ENCODE measurements around the gene RET. TPM values are rescaled to one million over a fixed set of nuclear protein-coding genes. Genes with fewer than 3 reads are reported as not detected.
"Not testable (repeated sequence)": the region's sequence is repeated elsewhere in the genome, so short reads cannot be mapped to it uniquely, and the experiment has no call there.

RET gene
- total RNA-seq, 1 experiment from 2014 or later, result not detected

DNA sequence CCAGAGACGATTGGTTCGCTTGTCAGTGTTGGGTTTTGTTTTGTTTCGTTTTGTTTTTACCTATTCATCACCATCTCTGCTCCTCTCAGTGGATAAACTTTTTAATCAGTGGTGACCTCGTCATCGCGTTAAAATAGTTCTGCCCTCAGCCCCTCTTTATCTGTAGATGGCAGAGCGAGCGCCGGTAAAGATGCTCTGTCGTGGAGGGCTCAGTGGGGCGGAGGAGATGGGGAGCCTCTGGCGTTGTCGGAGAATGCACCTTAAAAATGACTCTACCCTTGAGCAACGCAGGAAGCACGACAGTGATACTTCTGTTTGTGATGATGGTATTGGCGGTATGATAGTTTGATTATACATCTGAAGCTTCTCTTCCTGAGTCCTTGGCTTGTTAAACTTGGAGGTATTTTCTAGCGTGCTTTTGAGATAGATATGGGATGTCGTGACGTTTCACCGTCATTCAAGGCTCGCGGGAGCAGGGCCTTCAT lies 61.9 kb downstream of the RET start:
- peak; percentile 40 for DNase-seq (ENCODE audit: unreplicated experiment)
- TF ChIP-seq, protein P1, sequence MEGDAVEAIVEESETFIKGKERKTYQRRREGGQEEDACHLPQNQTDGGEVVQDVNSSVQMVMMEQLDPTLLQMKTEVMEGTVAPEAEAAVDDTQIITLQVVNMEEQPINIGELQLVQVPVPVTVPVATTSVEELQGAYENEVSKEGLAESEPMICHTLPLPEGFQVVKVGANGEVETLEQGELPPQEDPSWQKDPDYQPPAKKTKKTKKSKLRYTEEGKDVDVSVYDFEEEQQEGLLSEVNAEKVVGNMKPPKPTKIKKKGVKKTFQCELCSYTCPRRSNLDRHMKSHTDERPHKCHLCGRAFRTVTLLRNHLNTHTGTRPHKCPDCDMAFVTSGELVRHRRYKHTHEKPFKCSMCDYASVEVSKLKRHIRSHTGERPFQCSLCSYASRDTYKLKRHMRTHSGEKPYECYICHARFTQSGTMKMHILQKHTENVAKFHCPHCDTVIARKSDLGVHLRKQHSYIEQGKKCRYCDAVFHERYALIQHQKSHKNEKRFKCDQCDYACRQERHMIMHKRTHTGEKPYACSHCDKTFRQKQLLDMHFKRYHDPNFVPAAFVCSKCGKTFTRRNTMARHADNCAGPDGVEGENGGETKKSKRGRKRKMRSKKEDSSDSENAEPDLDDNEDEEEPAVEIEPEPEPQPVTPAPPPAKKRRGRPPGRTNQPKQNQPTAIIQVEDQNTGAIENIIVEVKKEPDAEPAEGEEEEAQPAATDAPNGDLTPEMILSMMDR (IDR thresholded peaks at IDR 0.05; ENCODE audit: unreplicated experiment), result no peak
- Mint-ChIP-seq H3K4me3 (ENCODE audit: unreplicated experiment) (peak overlapping the region; percentile 91), H3K4me1 (ENCODE audit: insufficient read depth, unreplicated experiment) (peaks cover 26% of the 10 kb centered on the region), H3K27ac (ENCODE audit: low read depth, unreplicated experiment) (peak overlapping the region; percentile 81), H3K9me3 (ENCODE audit: unreplicated experiment) (no peaks in the 10 kb centered on the region), H3K36me3 (ENCODE audit: insufficient read depth, unreplicated experiment) (no peaks in the 10 kb centered on the region), H3K27me3 (ENCODE audit: insufficient read depth, unreplicated experiment) (no peaks in the 10 kb centered on the region)
- intact Hi-C loops (cut with micrococcal nuclease), result loop anchor here (2.0 kb wide), 1 partner anchor 210 kb away; no protein-coding TSS in a partner anchor
- POLR2A ChIA-PET, result interaction anchor here (0.6 to 3.6 kb wide), 31 partner anchors 9 to 587 kb away, joined by 3 to 30 read pairs (median 4); partner anchors contain the start of genes BMS1, HNRNPF and ZNF487
- BruUV-seq (replicated peaks), result no TSS peak
- CTCF ChIA-PET, result interaction anchor here (0.7 to 1.5 kb wide), 6 partner anchors 147 to 323 kb away, joined by 3 read pairs; no protein-coding TSS in a partner anchor

DNA sequence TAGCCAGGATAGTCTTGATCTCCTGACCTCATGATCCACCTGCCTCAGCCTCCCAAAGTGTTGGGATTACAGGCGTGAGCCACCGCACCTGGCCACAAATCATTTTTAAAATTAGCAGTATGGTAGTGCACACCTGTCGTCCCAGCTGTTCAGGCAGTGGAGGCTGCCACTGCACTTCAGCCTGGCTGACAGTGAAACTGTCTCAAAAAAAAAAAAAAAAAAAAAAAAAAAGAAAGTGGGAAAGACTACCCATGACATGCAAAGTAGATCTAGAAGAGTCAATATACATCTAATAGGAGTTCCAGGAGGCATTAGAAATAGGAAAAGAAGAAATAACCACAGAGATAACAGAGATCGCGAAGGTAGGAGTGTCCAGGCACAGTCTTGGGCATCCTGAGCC lies 64.6 kb downstream of the RET start:
- no peak overlapping the region for H3K4me3 Mint-ChIP-seq (ENCODE audit: unreplicated experiment)
- H3K36me3 Mint-ChIP-seq (ENCODE audit: insufficient read depth, unreplicated experiment), result no peaks in the 10 kb centered on the region
- H3K27ac Mint-ChIP-seq (ENCODE audit: low read depth, unreplicated experiment), result no peak overlapping the region
- TF ChIP-seq, protein P1 (IDR thresholded peaks at IDR 0.05; ENCODE audit: unreplicated experiment), result no peak
- no peaks in the 10 kb centered on the region for H3K9me3 Mint-ChIP-seq (ENCODE audit: unreplicated experiment)
- intact Hi-C loops (cut with micrococcal nuclease), result no loop called here
- H3K27me3 Mint-ChIP-seq (ENCODE audit: insufficient read depth, unreplicated experiment), result no peaks in the 10 kb centered on the region
- ChIA-PET CTCF (interaction anchor here (0.6 kb wide), 2 partner anchors 183 to 583 kb away, joined by 3 read pairs; no protein-coding TSS in a partner anchor), POLR2A (interaction anchor here (0.6 to 2.5 kb wide), 4 partner anchors 8 to 266 kb away, joined by 3 to 14 read pairs (median 5); no protein-coding TSS in a partner anchor)
- peaks cover 20% of the 10 kb centered on the region for H3K4me1 Mint-ChIP-seq (ENCODE audit: insufficient read depth, unreplicated experiment)
- DNase-seq (ENCODE audit: unreplicated experiment), result no peak
- no TSS peak for BruUV-seq (replicated peaks)

DNA sequence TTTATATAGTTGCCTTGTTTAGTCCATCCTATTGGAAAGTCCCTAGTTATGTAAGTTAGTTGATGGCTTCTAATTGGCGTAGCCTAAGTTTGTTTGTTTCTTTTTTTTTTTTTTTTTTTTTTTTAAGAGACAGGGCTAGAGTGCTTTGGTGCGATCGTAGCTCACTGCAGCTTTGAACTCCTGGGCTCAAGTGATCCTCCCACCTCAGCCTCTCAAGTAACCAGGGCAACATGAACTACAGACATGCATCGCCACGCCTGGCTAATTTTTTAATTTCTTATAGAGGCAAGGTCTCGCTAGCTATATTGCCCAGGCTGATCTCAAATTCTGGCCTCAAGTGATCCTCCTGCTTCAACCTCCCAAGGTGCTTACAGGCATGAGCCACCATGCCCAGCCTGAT lies 68.4 kb downstream of the RET start:
- TF ChIP-seq, protein P1 (IDR thresholded peaks at IDR 0.05; ENCODE audit: unreplicated experiment), result no peak
- ChIA-PET CTCF (no interaction called here), POLR2A (no interaction called here)
- H3K9me3 Mint-ChIP-seq (ENCODE audit: unreplicated experiment), result no peaks in the 10 kb centered on the region
- no peaks in the 10 kb centered on the region for H3K27me3 Mint-ChIP-seq (ENCODE audit: insufficient read depth, unreplicated experiment)
- H3K4me1 Mint-ChIP-seq (ENCODE audit: insufficient read depth, unreplicated experiment), result peaks cover 18% of the 10 kb centered on the region
- intact Hi-C loops (cut with micrococcal nuclease), result no loop called here
- no TSS peak for BruUV-seq (replicated peaks)
- no peak overlapping the region for H3K4me3 Mint-ChIP-seq (ENCODE audit: unreplicated experiment)
- no peaks in the 10 kb centered on the region for H3K36me3 Mint-ChIP-seq (ENCODE audit: insufficient read depth, unreplicated experiment)
- no peak overlapping the region for H3K27ac Mint-ChIP-seq (ENCODE audit: low read depth, unreplicated experiment)
- DNase-seq (ENCODE audit: unreplicated experiment), result no peak

DNA sequence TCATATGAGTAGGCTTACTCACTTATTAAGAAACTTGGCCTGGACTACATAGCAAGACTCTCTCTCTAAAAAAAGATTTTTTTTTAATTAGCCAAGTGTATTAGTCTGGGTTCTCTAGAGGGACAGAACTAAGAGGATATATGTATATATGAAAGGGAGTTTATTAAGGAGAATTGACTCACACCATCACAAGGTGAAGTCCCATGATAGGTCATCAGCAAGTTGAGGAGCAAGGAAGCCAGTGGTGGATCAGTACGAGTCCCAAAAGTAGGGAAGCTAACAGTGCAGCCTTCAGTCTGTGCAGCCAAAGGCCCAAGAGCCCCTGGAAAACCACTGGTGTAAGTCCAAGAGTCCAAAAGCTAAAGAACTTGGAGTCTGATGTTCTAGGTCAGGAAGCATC lies 69.1 kb downstream of the RET start:
- H3K27me3 Mint-ChIP-seq (ENCODE audit: insufficient read depth, unreplicated experiment); POLR2A ChIA-PET; H3K4me3 Mint-ChIP-seq (ENCODE audit: unreplicated experiment); H3K36me3 Mint-ChIP-seq (ENCODE audit: insufficient read depth, unreplicated experiment); H3K27ac Mint-ChIP-seq (ENCODE audit: low read depth, unreplicated experiment); BruUV-seq (replicated peaks); DNase-seq (ENCODE audit: unreplicated experiment); intact Hi-C loops (cut with micrococcal nuclease); H3K9me3 Mint-ChIP-seq (ENCODE audit: unreplicated experiment): not testable (repeated sequence)
- CTCF ChIA-PET, result interaction anchor here (0.6 kb wide), 2 partner anchors 11 to 211 kb away, joined by 3 to 5 read pairs; no protein-coding TSS in a partner anchor
- peaks cover 12% of the 10 kb centered on the region for H3K4me1 Mint-ChIP-seq (ENCODE audit: insufficient read depth, unreplicated experiment)
